HEK293 (cell line): ENCODE results near the gene PLD3.
A peak's percentile ranks its signal among the peaks of the same experiment; 100 is the strongest.

Experiments used
- CTCF ChIA-PET: fragments of 350-600 bp; formaldehyde crosslinking; extraction: SDS; loops from one replicate; lab custom pipeline; 2021; ENCODE audit warnings: antibody characterized with exemption; lab: Yijun Ruan, JAX
- POLR2A ChIA-PET: fragments of 300-600 bp; formaldehyde crosslinking; extraction: SDS; loops from one replicate; lab custom pipeline; 2020; ENCODE audit warnings: antibody characterized with exemption, inconsistent platforms; lab: Yijun Ruan, JAX
- H3K27ac ChIP-seq: fragments of 200-500 bp; sonication (Bioruptor generic); 2 replicates; pipeline ENCODE4 v1.5.1; 2014; ENCODE audit warnings: low read depth, low read length, control low read depth, inconsistent platforms; ENCODE audit errors: extremely low read depth
- H3K36me3 ChIP-seq, 2 experiments: fragments of 200-500 bp in 1 of 2; sonication (Bioruptor generic) in 1 of 2; 1 replicate in 1 of 2; 2 replicates in 1 of 2; pipeline ENCODE4 v1.5.1; 2014 to 2017; ENCODE audit warnings: inconsistent platforms in 2 of 2, low read length in 2 of 2; ENCODE audit not compliant: control insufficient read depth in 2 of 2, insufficient read depth in 1 of 2
- H3K4me1 ChIP-seq: fragments of 200-500 bp; sonication (Bioruptor generic); 2 replicates; pipeline ENCODE4 v1.5.1; 2014; ENCODE audit warnings: mild to moderate bottlenecking, low read length, inconsistent platforms; ENCODE audit not compliant: control insufficient read depth, insufficient read depth
- H3K4me3 ChIP-seq: 2 replicates; pipeline ENCODE4 v1.5.1; 2011; ENCODE audit warnings: low read depth, mild to moderate bottlenecking, control low read depth, low read length, moderate library complexity
- H3K9me3 ChIP-seq: fragments of 200-500 bp; sonication (Bioruptor generic); 2 replicates; pipeline ENCODE4 v1.5.1; 2014; ENCODE audit warnings: low read depth, low read length, inconsistent platforms; ENCODE audit not compliant: control insufficient read depth, insufficient read depth
- GLIS2 ChIP-seq: fragments of 450-650 bp; formaldehyde crosslinking; IDR thresholded peaks from 2 replicates; pipeline ENCODE4 v1.5.1; 2016; ENCODE audit warnings: missing biosample characterization, missing genetic modification characterization
- KLF1 ChIP-seq: fragments of 450-650 bp; formaldehyde crosslinking; IDR thresholded peaks from 2 replicates; pipeline ENCODE4 v1.5.1; 2016; ENCODE audit warnings: missing biosample characterization, missing genetic modification characterization
- KLF16 ChIP-seq: fragments of 450-650 bp; formaldehyde crosslinking; IDR thresholded peaks from 2 replicates; pipeline ENCODE4 v1.5.1; 2017; ENCODE audit warnings: missing biosample characterization, missing genetic modification characterization
- KLF17 ChIP-seq: fragments of 450-650 bp; formaldehyde crosslinking; IDR thresholded peaks from 2 replicates; pipeline ENCODE4 v1.5.1; 2016; ENCODE audit warnings: missing biosample characterization, missing genetic modification characterization
- MZF1 ChIP-seq: fragments of 450-650 bp; formaldehyde crosslinking; IDR thresholded peaks from 2 replicates; pipeline ENCODE4 v1.5.1; 2017; ENCODE audit warnings: missing biosample characterization, missing genetic modification characterization, borderline replicate concordance
- OSR2 ChIP-seq: fragments of 450-650 bp; formaldehyde crosslinking; IDR thresholded peaks from 2 replicates; pipeline ENCODE4 v1.5.1; 2016; ENCODE audit warnings: missing biosample characterization, missing genetic modification characterization
- PRDM4 ChIP-seq: fragments of 450-650 bp; formaldehyde crosslinking; IDR thresholded peaks from 2 replicates; pipeline ENCODE4 v1.5.1; 2017; ENCODE audit warnings: missing biosample characterization, missing genetic modification characterization
- RBAK ChIP-seq: fragments of 450-650 bp; formaldehyde crosslinking; IDR thresholded peaks from 2 replicates; pipeline ENCODE4 v1.5.1; 2016; ENCODE audit warnings: missing biosample characterization, missing genetic modification characterization
- SALL2 ChIP-seq: fragments of 450-650 bp; formaldehyde crosslinking; IDR thresholded peaks from 2 replicates; pipeline ENCODE4 v1.5.0; 2017; ENCODE audit warnings: missing biosample characterization, mild to moderate bottlenecking, missing genetic modification characterization, borderline replicate concordance
- SCRT2 ChIP-seq: fragments of 450-650 bp; formaldehyde crosslinking; IDR thresholded peaks from 2 replicates; pipeline ENCODE4 v1.5.1; 2016; ENCODE audit warnings: missing biosample characterization, missing genetic modification characterization
- TRIM28 ChIP-seq: IDR thresholded peaks from 2 replicates; pipeline ENCODE4 v1.6.1; 2011; ENCODE audit warnings: low read length, control low read depth, borderline replicate concordance
- YY2 ChIP-seq: fragments of 450-650 bp; formaldehyde crosslinking; IDR thresholded peaks from 2 replicates; pipeline ENCODE4 v1.5.1; 2016; ENCODE audit warnings: missing biosample characterization, missing genetic modification characterization
- ZBTB20 ChIP-seq: fragments of 450-650 bp; formaldehyde crosslinking; IDR thresholded peaks from 2 replicates; pipeline ENCODE4 v1.5.1; 2016; ENCODE audit warnings: missing biosample characterization, missing genetic modification characterization
- ZIC2 ChIP-seq: fragments of 450-650 bp; formaldehyde crosslinking; IDR thresholded peaks from 2 replicates; pipeline ENCODE4 v1.5.1; 2016; ENCODE audit warnings: missing biosample characterization, missing genetic modification characterization
- ZNF112 ChIP-seq: fragments of 450-650 bp; formaldehyde crosslinking; IDR thresholded peaks from 2 replicates; pipeline ENCODE4 v1.5.0; 2017; ENCODE audit warnings: missing biosample characterization, missing genetic modification characterization
- ZNF132 ChIP-seq: fragments of 450-650 bp; formaldehyde crosslinking; IDR thresholded peaks from 2 replicates; pipeline ENCODE4 v1.5.1; 2017; ENCODE audit warnings: missing biosample characterization, missing genetic modification characterization, borderline replicate concordance
- ZNF184 ChIP-seq: fragments of 450-650 bp; IDR thresholded peaks from 2 replicates; pipeline ENCODE4 v1.5.1; 2018; ENCODE audit warnings: missing biosample characterization, mild to moderate bottlenecking, missing genetic modification characterization
- ZNF214 ChIP-seq: fragments of 450-650 bp; formaldehyde crosslinking; IDR thresholded peaks from 2 replicates; pipeline ENCODE4 v1.5.1; 2017; ENCODE audit warnings: missing biosample characterization, mild to moderate bottlenecking, missing genetic modification characterization, borderline replicate concordance
- ZNF324 ChIP-seq: fragments of 450-650 bp; formaldehyde crosslinking; IDR thresholded peaks from 2 replicates; pipeline ENCODE4 v1.5.1; 2016; ENCODE audit warnings: missing biosample characterization, missing genetic modification characterization
- ZNF433 ChIP-seq: fragments of 450-650 bp; formaldehyde crosslinking; IDR thresholded peaks from 2 replicates; pipeline ENCODE4 v1.5.1; 2016; ENCODE audit warnings: missing biosample characterization, missing genetic modification characterization, low read depth
- ZNF501 ChIP-seq: fragments of 450-650 bp; formaldehyde crosslinking; IDR thresholded peaks from 2 replicates; pipeline ENCODE4 v1.5.1; 2016; ENCODE audit warnings: missing biosample characterization, missing genetic modification characterization
- ZNF558 ChIP-seq: fragments of 450-650 bp; formaldehyde crosslinking; IDR thresholded peaks from 2 replicates; pipeline ENCODE4 v1.5.1; 2016; ENCODE audit warnings: missing biosample characterization, missing genetic modification characterization
- ZNF610 ChIP-seq: fragments of 450-650 bp; formaldehyde crosslinking; IDR thresholded peaks from 2 replicates; pipeline ENCODE4 v1.5.1; 2016; ENCODE audit warnings: missing biosample characterization, missing genetic modification characterization, borderline replicate concordance
- ZNF670 ChIP-seq: fragments of 450-650 bp; formaldehyde crosslinking; IDR thresholded peaks from 2 replicates; pipeline ENCODE4 v1.5.1; 2016; ENCODE audit warnings: missing biosample characterization, missing genetic modification characterization, low read depth
- ZNF785 ChIP-seq: fragments of 450-650 bp; formaldehyde crosslinking; IDR thresholded peaks from 2 replicates; pipeline ENCODE4 v1.5.1; 2016; ENCODE audit warnings: missing biosample characterization, missing genetic modification characterization
- TF ChIP-seq, protein P1 (sequence below): fragments of 450-650 bp; formaldehyde crosslinking; conservative IDR thresholded peaks from 2 replicates; pipeline ENCODE4 v1.5.1; 2016; ENCODE audit warnings: low read depth, missing biosample characterization, missing genetic modification characterization

Gene PLD3

GRCh38 chr19:40333083-40333482 lies 15.4 kb upstream of the PLD3 start (continued):
- TF ChIP-seq PRDM4 (tag by site-specific recombination) (peak; percentile 74; the same call in 1 of the 2 replicates), ZNF558 (tag by site-specific recombination) (peak; percentile 94), MZF1 (tag by site-specific recombination) (peak; percentile 84; the same call in 1 of the 2 replicates)

DNA sequence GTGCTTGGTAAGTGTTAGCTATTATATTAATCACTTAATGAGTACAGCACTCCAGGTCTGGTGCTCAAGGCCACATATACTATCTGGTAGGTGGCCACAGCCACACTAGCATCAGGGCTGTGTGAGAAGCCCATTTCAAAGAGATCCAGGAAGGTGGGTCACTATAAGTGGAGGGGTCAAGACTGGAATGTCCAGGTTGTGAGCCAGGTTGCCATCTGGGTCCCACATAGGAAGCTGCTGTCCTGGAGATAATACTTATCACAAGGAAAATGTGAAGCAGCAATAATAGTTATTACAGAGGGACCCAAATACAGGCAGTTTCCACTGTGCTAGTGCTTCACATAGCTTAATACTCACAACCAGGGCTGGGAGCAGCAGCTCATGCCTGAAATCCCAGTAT lies 13.4 kb upstream of the PLD3 start:
- POLR2A ChIA-PET: interaction anchor here (0.6 to 5.3 kb wide), 6 partner anchors 13 to 426 kb away, joined by 3 to 36 read pairs (median 4); partner anchors contain the start of genes C19orf47 and PLD3

GRCh38 chr19:40335855-40336600 lies 12.5 kb upstream of the PLD3 start:
- Histone ChIP-seq H3K27ac (peak overlapping the region; percentile 29; the same call in 1 of the 2 replicates), H3K4me3 (no peak overlapping the region), H3K4me1 (no peaks in the 10 kb centered on the region), H3K9me3 (no peaks in the 10 kb centered on the region), H3K36me3 (peaks cover 73 to 88% of the 10 kb centered on the region in 2 experiments)
- ChIA-PET POLR2A (interaction anchor here (0.5 to 5.3 kb wide), 4 partner anchors 12 to 942 kb away, joined by 3 to 36 read pairs (median 4); partner anchors contain the start of genes C19orf47 and PLD3), CTCF (interaction anchor here (0.6 to 3.7 kb wide), 7 partner anchors 9 to 299 kb away, joined by 3 to 16 read pairs (median 3); no protein-coding TSS in a partner anchor)
- no peak for TF ChIP-seq RBAK (tag by site-specific recombination)
- TF ChIP-seq ZNF184: no peak
- TF ChIP-seq, protein P1, sequence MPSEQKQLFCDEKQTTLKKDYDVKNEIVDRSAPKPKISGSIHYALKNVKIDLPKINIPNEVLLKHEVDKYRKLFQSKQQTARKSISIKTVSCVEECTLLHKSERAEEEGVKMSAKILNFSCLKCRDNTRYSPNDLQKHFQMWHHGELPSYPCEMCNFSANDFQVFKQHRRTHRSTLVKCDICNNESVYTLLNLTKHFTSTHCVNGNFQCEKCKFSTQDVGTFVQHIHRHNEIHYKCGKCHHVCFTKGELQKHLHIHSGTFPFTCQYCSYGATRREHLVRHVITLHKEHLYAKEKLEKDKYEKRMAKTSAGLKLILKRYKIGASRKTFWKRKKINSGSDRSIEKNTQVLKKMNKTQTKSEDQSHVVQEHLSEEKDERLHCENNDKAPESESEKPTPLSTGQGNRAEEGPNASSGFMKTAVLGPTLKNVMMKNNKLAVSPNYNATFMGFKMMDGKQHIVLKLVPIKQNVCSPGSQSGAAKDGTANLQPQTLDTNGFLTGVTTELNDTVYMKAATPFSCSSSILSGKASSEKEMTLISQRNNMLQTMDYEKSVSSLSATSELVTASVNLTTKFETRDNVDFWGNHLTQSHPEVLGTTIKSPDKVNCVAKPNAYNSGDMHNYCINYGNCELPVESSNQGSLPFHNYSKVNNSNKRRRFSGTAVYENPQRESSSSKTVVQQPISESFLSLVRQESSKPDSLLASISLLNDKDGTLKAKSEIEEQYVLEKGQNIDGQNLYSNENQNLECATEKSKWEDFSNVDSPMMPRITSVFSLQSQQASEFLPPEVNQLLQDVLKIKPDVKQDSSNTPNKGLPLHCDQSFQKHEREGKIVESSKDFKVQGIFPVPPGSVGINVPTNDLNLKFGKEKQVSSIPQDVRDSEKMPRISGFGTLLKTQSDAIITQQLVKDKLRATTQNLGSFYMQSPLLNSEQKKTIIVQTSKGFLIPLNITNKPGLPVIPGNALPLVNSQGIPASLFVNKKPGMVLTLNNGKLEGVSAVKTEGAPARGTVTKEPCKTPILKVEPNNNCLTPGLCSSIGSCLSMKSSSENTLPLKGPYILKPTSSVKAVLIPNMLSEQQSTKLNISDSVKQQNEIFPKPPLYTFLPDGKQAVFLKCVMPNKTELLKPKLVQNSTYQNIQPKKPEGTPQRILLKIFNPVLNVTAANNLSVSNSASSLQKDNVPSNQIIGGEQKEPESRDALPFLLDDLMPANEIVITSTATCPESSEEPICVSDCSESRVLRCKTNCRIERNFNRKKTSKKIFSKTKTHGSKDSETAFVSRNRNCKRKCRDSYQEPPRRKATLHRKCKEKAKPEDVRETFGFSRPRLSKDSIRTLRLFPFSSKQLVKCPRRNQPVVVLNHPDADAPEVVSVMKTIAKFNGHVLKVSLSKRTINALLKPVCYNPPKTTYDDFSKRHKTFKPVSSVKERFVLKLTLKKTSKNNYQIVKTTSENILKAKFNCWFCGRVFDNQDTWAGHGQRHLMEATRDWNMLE (tag by site-specific recombination): no peak
- no peak for TF ChIP-seq TRIM28
- no peak for TF ChIP-seq ZNF785
- TF ChIP-seq ZNF433 (tag by site-specific recombination): no peak
- TF ChIP-seq ZIC2 (tag by site-specific recombination): 0 out of 2 replicates have a peak, but pooled peaks have one; percentile 6
- TF ChIP-seq ZNF214 (tag by site-specific recombination): no peak
- TF ChIP-seq KLF16 (tag by site-specific recombination): peak; percentile 71
- TF ChIP-seq SALL2: no peak
- TF ChIP-seq YY2 (tag by site-specific recombination): no peak
- no peak for TF ChIP-seq ZNF132
- TF ChIP-seq OSR2: no peak
- TF ChIP-seq ZNF112 (tag by site-specific recombination): no peak
- no peak for TF ChIP-seq ZNF610
- TF ChIP-seq KLF1: peak; percentile 73
- TF ChIP-seq KLF17: peak; percentile 75; the same call in 1 of the 2 replicates
- TF ChIP-seq GLIS2 (tag by site-specific recombination): no peak
- peak; percentile 67 for TF ChIP-seq SCRT2 (tag by site-specific recombination)
- TF ChIP-seq ZNF670 (tag by site-specific recombination): no peak

More for the DNA sequence above, 13.4 kb upstream of the PLD3 start:
- peaks cover 79 to 88% of the 10 kb centered on the region in 2 experiments for H3K36me3 ChIP-seq
- H3K27ac ChIP-seq: no peak overlapping the region
- CTCF ChIA-PET: interaction anchor here (0.6 to 3.7 kb wide), 9 partner anchors 8 to 938 kb away, joined by 3 to 16 read pairs (median 3); no protein-coding TSS in a partner anchor
- H3K4me1 ChIP-seq: no peaks in the 10 kb centered on the region
- H3K9me3 ChIP-seq: no peaks in the 10 kb centered on the region
- no peak overlapping the region for H3K4me3 ChIP-seq
- TF ChIP-seq ZNF324: no peak
- no peak for TF ChIP-seq ZBTB20
- TF ChIP-seq ZNF501 (tag by site-specific recombination): no peak
- no peak for TF ChIP-seq KLF1
- TF ChIP-seq, all 188 proteins: peak for 0
